T-helper 9 cell (primary cell): ENCODE measurements around the gene MGAT5.

ENCODE experiments used
- DNase-seq: peaks from one replicate; pipeline ENCODE4 v3.0.0-alpha.2; 2020

Gene MGAT5

DNA sequence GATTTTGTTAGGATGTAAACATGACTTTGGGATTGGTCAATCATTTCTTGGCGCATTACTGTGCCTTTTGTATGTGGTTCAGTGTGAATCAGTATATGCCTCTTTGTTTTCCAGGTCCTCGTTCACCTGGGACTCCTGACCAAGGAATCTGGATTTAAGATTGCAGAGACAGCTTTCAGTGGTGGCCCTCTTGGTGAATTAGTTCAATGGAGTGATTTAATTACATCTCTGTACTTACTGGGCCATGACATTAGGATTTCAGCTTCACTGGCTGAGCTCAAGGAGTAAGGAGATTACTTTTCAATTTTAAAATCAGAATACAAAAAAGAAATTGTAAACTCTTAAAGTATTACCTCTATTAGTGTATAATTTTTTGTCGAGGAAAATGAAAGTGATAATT lies 87.6 kb downstream of the MGAT5 start:
- no peak for DNase-seq

DNA sequence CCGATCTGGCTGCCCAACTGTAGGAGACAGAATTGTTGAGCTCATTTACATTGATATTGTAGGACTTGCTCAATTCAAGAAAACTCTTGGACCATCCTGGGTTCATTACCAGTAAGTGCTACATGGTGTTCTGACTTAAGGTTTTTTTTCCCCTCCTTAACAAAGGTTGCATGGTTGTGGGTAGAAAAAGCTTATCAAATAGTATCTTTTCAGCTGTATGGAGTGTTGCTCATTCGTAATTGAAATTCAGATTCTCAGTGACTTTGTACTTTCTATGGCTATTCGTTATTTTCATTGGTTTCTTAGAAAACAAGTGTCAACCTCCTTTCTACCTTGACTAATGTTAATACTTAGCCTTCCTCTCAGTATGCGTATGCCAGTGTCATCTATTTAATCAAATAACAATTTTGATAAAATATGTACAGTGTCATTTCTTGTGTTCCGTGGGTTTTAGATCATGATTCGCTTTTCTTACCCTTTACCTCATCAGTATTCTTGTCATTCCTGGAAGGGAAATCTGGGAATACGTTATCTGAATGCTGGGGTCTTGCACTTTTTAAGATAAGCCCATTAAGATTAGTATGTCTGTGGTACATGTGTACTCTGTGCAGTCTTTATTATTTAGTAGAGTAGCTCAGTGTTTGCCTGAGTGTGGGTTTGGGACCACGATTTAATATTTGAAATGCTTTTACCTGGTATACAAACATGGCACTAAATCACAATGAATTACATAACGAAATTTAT lies 91.3 kb downstream of the MGAT5 start:
- DNase-seq: no peak

DNA sequence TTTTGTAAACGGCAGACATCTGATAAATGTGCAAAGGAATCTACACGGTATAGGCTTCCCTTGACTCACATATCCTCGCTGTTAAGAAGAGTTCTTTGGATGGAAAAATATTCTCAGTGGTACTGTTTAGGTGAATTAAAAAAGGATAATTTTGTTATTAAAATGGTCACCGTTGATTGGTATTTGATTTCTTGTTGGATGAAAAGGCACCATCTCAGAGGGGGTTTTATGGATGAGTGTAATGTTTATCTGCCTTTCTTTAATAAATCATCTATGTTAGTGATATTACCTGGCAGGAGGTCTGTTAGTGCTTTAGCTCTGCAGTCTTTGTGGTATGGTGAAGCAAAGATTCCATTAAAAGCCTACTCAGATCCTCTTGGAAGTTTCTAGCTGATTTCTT lies 92.3 kb downstream of the MGAT5 start:
- DNase-seq: no peak

DNA sequence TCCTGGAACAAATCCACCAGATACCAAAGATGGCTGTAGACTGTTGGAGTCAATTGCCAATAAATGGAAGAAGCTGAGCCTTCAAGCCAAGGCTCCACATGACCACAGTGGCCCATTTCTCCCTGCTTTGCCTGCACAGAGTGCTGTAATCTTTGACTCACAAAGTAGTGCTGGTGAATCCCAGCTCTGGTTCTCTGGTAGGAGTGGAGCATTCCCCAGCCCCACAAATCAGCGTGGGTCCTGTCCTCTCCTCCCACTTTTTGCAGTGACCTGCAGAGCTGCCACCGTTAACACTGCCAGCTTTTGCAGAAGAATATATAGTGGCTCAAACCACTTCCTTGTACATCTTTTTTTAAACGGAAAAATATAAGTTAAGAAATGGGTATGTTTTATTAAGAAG lies 93.9 kb downstream of the MGAT5 start:
- no peak for DNase-seq

DNA sequence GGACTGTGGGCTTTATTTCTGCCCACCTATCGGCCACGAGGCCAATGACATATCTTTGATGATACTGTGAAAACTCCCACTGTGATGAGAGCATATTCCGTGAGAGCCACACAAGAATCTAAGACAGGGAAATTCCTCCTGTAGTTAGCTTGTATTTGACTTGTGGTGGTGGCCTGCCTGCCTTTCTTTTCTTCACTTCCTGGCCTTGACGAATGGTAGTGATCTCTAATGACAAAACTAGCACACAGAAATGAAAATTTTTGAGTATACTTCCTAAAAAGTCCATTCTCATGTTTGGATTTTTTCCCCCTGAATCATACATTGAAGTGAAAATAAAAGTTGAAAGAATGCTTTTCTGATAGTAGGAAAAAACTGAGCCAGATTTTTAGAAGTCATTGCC lies 94.4 kb downstream of the MGAT5 start:
- DNase-seq: no peak

DNA sequence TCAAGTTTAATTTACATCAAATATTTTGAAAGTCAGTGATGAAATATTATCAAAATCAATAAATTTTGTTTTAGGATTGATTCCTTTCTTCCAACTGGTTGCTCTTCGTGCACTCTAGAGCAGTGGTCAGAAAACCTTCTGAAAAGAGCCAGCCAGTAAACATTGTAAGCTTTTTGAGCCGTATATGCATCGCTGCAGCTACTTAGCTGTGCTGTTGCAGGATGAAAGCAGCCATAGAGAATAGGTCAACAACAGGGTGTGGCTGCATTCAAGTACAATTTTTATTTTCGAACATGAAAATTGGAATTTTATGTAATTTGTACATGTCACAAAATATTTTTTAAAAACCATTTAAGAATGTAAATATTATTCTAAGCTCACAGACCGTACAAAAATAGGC lies 94.9 kb downstream of the MGAT5 start:
- no peak for DNase-seq

DNA sequence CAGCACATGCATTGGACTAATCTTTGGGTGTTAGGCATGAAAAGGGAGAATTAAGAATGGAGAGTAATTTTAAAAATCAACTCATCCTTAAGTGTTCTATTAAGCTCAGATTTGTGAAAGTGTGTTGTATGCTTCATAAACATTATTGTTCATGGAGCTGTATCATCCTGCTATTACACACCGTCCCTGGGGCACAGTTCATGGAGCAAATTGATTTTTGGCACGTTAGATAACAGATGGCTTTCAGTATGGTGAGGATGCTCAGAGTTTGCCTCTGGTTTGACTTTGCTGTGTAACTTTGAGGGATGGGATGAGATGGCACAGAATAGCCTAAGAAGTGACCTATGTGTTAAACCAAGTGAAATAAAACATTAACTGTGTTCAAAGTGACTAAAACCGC lies 97.1 kb downstream of the MGAT5 start:
- DNase-seq: no peak

DNA sequence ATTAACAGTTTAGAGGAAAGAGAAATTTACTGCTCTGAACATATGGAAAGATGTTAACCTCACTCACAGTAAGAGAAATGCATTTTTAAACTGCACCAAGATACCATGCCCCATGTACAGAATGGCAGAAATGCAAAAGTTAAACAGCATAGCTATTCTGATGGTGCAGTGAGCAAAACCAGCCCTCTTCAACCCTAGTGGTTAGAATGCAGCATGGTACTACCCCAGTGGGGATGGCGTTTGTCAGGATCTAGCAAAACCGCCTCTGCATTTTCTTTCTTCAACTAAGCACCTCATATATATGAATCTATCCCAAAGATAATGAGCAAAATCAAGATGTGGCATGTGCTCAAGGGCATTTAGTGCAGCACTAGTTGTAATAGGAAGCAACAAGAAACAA lies 98.0 kb downstream of the MGAT5 start:
- no peak for DNase-seq

DNA sequence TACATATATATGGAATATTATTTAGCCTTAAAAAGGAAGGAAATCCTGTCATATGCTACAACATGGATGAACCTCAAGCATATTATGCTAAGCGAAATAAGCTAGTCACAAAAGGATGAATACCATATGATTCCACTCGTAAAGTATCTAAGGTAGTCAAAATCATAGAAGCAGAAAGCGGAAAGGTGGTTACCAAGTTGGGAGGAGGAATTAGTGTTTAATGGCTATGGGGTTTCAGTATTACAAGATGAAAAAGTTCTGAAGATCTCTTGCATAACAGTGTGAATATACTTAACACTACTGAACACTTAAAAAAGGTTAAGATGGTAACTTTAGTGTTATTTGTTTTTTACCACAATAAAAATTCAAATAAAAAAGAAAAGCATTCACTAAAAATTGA lies 99.0 kb downstream of the MGAT5 start:
- DNase-seq: no peak

DNA sequence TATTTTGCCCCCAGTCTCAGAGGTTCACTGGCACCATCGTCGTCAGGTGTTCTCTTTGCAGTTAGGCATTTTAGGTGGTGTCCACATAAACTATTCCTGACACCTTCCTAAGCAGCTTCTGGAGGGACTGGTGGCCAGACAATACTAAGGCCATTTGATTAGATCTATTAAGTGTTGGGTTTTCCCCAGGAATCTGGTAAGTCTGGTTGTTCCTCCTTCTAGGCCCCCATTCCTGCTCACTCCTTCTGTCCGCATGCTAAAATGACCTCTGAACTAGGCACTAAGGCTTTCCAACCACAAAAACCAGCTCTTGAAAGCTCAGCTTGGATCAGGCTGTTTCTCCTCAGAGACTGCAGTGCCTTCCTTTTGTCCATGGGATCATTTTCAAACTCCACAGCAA lies 100.7 kb downstream of the MGAT5 start:
- DNase-seq: no peak

DNA sequence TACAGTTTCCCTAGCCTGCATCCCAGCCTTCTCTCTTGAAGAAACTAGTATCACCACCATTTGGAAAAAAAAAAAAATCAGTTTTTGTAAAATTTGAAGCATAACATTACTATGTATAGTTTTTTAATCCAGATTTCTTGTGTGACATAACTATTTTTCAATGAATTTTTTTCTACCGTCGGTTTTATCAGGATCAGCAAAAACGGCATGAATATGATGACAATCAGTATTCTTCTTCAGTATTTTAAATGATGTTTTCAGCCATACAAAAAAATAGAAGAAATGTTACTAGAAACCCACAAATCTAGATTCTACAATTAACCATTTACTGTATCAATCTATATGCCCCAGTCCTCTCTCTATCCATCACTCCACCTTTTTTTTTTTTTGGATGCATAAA lies 103.9 kb downstream of the MGAT5 start:
- no peak for DNase-seq

DNA sequence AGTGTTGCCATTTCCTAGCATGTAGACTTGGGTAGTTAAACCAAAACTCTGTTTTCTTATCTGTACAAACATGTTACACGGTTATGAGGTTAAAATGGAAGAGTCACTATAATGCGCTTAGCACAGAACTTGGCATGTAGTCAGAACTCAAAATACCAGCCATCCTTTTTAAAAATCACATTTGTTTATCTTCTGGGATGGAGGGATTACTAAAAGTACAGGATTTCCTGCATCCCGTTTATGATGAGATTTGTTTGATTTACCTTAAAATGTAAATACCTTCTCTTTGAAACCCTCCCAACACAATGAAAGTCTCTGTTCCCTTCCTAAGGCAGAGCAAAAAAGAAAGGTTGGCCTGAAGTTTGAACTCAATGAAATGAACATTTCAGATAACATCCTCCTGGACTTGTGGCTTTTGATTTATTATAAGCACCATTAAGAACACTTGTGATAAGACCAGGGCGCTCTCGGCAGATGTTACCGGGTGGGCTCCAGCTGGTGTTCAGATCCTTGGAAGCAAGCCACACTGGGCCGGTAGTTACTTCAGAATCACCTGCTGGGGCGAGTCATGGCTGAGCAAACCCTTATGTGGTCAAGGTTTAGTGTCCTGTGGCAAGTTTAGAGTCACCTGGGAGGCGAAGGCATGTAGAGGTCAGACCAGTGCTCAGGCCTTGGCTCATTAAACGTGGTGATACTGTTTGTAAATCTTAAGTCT lies 105.7 kb downstream of the MGAT5 start:
- no peak for DNase-seq

DNA sequence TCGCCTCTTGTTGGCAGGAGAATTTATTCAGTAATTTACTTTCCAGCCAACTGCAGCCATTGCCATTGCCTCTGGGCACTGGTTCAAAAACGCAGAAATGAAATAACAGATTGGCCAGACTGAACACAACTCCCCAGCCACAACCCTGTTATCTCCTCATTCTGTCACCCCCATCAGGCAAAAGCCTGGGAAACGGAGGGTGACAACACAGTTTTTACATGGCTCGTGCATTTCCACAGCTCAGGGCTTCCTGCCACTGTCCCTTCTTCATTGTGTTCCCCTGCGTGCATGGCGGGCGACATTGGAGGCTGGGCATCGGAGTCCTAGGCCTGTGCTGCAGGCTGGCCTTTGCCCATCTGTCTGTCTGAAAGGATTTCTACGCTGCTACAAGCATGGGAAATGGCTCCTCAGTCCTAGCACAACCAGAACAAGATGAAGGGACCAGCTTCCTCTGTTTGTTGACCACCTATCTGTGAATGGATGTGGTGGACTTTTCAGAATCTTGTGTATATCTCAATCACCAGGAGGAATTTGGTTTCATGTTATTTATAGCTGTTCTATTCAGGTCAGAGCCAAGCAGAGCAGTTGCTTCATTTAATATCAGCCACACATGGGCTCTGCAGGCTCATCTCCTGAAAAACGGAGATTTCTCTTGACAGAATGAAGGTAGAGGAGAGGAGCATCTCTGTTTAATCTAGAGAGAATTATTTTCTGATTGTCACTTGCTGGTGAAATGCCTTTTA lies 107.0 kb downstream of the MGAT5 start:
- no peak for DNase-seq

DNA sequence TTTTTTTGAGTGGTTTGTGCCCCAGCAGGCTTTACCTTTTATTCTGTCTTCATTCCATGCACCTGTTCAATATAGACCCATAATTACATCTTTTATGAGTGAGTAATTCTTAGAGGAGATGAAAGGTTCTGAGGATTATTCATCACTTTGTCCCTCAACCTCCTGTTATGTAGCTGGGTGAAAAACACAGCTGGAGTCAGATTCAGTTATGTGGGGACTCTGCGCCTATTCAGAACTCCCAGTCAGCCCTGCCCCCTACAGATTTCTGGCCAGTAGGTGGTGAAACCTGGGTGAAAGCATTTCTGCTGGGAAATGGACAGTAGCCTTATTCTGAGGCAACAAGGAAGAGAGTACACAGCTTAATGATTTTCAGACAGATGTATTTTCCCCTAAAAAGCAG lies 107.8 kb downstream of the MGAT5 start:
- DNase-seq: no peak

DNA sequence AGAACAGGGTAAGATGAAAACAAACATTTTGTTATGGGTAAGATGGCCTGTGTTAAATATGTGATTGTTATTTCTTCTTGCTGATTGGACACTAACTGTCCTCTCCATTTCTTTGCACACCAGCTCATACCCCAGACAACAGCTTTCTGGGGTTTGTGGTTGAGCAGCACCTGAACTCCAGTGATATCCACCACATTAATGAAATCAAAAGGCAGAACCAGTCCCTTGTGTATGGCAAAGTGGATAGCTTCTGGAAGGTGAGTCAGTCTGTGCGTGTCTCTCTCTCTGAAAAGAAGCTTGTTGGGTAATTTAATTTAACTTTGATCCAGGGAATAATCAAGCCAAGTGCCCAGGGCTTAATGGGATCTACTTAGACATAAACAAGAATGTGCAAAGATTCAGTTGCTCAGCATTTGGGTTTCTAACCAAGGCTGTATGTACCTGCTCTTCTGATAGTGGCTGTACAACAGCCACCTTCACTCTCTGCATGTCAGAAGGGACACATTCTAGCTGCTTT lies 108.3 kb downstream of the MGAT5 start:
- no peak for DNase-seq

DNA sequence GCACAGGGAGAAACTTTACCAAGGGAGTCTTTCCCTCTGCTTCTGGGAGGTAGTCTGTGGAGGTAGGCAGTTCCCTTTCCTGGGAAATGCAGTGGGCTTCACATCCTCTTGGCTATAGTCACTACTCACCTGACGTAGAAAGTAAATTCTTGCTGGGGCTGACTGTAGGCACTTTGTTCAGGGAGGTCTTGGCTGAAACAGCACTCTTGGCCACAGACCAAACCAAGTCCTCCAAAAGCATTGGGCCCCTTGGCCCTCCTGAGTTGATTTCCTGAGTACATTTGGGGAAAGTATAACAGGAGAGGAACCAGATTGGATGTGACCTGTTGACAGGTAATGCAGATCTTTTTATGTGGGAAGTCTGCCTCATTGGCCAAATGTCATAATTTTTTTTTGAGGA lies 108.9 kb downstream of the MGAT5 start:
- DNase-seq: no peak

DNA sequence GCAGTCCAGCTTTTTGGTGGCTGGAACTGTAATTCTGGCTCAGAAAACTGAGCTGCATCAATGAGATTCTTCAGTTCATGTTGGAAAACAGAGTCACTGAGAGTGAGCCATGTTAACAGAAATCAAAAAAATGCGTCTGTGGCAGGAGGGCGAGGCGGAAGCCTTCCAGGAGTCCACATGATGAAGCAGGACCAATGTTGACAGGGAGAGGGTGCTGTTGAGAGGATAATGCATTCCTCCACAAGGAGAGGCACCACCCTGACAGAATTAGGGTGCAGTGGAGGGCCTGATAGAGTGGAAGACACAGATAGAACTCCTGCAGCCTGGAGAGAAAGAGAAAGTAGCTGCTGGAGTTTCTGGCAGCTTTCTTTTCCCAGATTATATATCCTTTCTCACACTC lies 111.5 kb downstream of the MGAT5 start:
- no peak for DNase-seq

DNA sequence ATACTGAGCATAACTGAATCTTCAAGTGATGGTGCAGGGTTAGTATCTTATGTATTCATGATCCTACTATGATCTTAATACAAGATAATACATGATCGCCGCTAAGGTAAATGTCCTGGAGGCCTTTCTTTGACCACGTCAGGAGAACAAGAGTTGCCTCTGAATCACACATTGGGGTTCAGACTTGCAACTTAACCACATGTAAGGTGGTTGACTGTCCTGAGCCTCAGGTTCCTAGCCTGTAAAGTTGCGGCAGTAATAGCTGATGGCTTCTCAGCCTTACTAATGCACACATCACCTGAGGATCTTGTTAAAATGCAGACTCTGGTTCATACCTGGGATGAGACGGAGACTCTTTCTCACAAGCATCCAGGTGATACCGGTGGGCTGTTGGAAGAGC lies 112.5 kb downstream of the MGAT5 start:
- DNase-seq: no peak

DNA sequence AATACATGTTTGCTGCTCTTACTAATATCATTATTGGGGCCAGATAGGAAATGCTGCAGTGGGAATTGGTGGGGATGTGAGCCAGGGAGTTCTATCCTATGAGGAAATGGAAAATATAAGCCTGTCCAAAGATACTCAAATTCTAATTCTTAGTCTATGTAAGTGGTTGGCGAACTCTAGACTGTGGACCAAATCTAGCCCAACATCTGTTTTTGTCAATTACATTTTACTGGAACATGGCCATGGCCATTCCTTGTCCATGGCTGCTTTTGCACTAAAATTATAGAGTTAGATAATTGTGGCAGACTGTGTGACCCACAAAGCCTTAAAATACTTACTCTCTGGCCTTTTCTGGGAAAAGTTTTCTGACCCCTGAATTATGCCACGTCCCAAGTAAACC lies 113.3 kb downstream of the MGAT5 start:
- DNase-seq: no peak

DNA sequence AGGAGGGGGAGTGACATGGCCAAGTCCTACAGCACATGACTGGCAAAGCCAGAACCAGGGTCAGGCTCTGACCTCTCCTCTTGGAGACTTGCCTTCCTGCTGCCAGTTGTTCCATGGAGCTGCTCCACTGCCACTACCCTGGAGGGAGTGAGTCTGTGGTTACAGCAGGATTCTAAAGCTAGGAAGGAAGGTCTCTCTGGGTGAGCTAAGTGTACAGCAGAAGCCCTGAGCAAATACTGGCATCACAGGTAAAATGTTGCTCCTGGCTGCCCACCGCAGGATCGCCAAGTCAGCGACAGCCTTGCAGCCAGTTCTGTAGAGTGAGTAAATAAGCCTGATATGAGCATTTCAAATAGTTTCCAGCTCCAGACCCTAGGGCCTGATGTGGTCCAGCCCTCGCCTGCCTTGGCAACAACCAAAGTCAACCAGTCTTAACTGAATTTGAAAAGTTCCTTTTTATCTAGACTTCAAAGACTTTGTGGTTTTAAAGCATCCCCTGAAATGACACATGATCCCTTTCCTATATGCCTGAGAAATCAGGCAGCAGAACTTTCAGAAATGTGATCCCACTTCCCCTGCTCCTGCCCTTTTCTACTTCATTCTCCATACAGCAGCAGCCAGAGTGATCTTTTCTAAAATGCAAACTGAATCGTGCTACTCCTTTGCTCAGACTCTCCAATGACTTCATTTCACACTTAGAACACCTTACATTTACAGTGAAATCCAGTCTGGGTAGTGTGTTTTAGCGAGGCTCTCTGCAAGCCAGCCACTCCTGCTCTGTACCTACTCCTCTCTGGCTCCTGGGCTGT lies 114.3 kb downstream of the MGAT5 start:
- no peak for DNase-seq

DNA sequence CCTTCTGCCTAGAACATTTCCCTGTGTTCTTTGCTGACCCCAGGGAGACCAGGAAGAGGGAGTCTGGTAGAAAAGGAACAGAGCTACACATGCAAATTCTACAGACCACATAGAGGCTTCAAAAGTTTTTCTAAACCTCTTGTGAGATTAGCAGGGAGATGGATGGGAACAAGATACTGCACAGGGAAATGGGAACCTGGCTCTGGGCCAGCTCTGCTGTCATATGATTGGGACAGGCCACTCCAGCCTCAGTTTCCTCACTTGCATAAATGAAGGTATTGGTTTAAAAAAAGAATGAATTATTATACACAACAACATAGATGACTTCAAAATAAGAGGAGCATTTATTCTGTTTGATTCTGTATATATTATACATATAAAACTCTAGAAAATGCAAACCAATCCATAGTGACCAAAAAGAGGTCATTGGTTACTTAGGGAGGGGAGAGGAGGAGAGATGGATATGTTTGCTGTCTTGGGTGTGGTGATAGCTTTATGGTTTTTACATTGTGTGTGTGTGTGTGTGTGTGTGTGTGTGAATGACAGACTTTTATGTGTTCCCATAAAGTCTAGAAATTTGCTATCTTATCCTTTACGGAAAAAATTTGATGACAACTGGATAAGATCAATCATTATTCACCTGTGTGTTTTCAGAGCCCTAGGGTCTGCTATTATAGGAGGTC lies 115.5 kb downstream of the MGAT5 start:
- DNase-seq: no peak
